K562 (cell line): ENCODE measurements around the gene FES. TPM values are rescaled to one million over a fixed set of nuclear protein-coding genes. Genes with fewer than 3 reads are reported as not detected.

Experiments used
- ILK ChIP-seq: fragments of 450-650 bp; IDR thresholded peaks from 2 replicates; pipeline ENCODE4 v1.6.1; 2016; ENCODE audit warnings: missing genetic modification characterization, low read depth, mild to moderate bottlenecking, missing compliant biosample characterization, moderate library complexity, borderline replicate concordance
- KDM2B ChIP-seq: fragments of 250-450 bp; sonication (Bioruptor Pico); IDR thresholded peaks from 2 replicates; pipeline ENCODE4 v1.8.0; 2021; ENCODE audit warnings: mild to moderate bottlenecking, moderate library complexity
- PHTF2 ChIP-seq: fragments of 250-450 bp; sonication (Bioruptor Pico); IDR thresholded peaks from 2 replicates; pipeline ENCODE4 v1.5.0; 2021; ENCODE audit warnings: mild to moderate bottlenecking
- RFX5 ChIP-seq: IDR thresholded peaks from 2 replicates; pipeline ENCODE4 v1.6.1; 2011; ENCODE audit warnings: low read depth, mild to moderate bottlenecking, improper control_type of control experiment, low read length
- SAP30 ChIP-seq: fragments of 200-600 bp; sonication (generic); IDR thresholded peaks from 2 replicates; pipeline ENCODE4 v1.6.1; 2012; ENCODE audit warnings: borderline replicate concordance, low read depth, mild to moderate bottlenecking, moderate library complexity, low read length, control low read depth, inconsistent platforms; ENCODE audit not compliant: insufficient read depth, poor library complexity, severe bottlenecking
- SNIP1 ChIP-seq: fragments of 450-650 bp; IDR thresholded peaks from 2 replicates; pipeline ENCODE4 v1.7.1; 2017; ENCODE audit warnings: low read depth, mild to moderate bottlenecking
- SNRNP70 ChIP-seq: fragments of 200-400 bp; formaldehyde crosslinking; optimal IDR thresholded peaks from 2 replicates; pipeline ENCODE3; 2017; ENCODE audit warnings: low read depth, low read length
- TAF7 ChIP-seq: fragments of 450-650 bp; IDR thresholded peaks from 2 replicates; pipeline ENCODE4 v1.6.1; 2016; ENCODE audit warnings: missing genetic modification characterization, missing compliant biosample characterization
- TCF7L2 ChIP-seq: fragments of 150-350 bp; IDR thresholded peaks from 2 replicates; pipeline ENCODE4 v1.6.1; 2016; ENCODE audit warnings: low read depth, mild to moderate bottlenecking, low read length, moderate library complexity
- ZFP36 ChIP-seq: fragments of 150-350 bp; IDR thresholded peaks from 2 replicates; pipeline ENCODE4 v1.6.1; 2018; ENCODE audit warnings: low read length, low read depth; ENCODE audit not compliant: partially characterized antibody
- ZNF282 ChIP-seq: sonication (generic); formaldehyde crosslinking; IDR thresholded peaks from 2 replicates; pipeline ENCODE4 v1.8.1; 2023; ENCODE audit warnings: missing genetic modification reagents
- ZNF77 ChIP-seq: fragments of 250-450 bp; sonication (Bioruptor Pico); IDR thresholded peaks from 2 replicates; pipeline ENCODE4 v1.5.0; 2020
- polyA plus RNA-seq, 8 experiments: library from polyadenylated mRNA; depleted of rRNA in 4 of 8; stranded (reverse) in 5 of 8; unstranded in 3 of 8; fragments of >200 nt; fragmentation: Nextera tagmentation in 2 of 8; fragmentation: Illumina TruSeq in 1 of 8; extraction: Ambion mirVana in 2 of 8; extraction: Trizol in 1 of 8; gene quantifications; 2 replicates each; pipeline versions ENCODE4 v1.2.1 to v1.2.3, GENCODE V29; 2011 to 2014; ENCODE audit warnings: inconsistent platforms in 1 of 8, missing spikeins in 1 of 8
- total RNA-seq, 7 experiments: library from RNA; depleted of rRNA in 6 of 7; stranded (reverse); fragments of >200 nt in 6 of 7; fragmentation: Illumina TruSeq in 2 of 7; extraction: Trizol in 2 of 7; gene quantifications; 2 replicates each; pipeline versions ENCODE4 v1.2.1 to v1.2.3, GENCODE V29; 2011 to 2021; ENCODE audit warnings: low replicate concordance in 1 of 7
- TF ChIP-seq, protein P1 (sequence below): fragments of 450-650 bp; formaldehyde crosslinking; IDR thresholded peaks from 2 replicates; pipeline ENCODE4 v1.4.0; 2022; ENCODE audit warnings: missing genetic modification characterization
- TF ChIP-seq, protein P2 (sequence below): fragments of 250-450 bp; sonication (Bioruptor Pico); IDR thresholded peaks from 2 replicates; pipeline ENCODE4 v1.4.0; 2020; ENCODE audit warnings: mild to moderate bottlenecking, moderate library complexity
- TF ChIP-seq, protein P3 (sequence below): fragments of 250-450 bp; sonication (Bioruptor Pico); IDR thresholded peaks from 2 replicates; pipeline ENCODE4 v1.8.0; 2021; ENCODE audit warnings: moderate library complexity, mild to moderate bottlenecking, inconsistent platforms
- TF ChIP-seq, protein P4 (sequence below): fragments of 450-650 bp; IDR thresholded peaks from 2 replicates; pipeline ENCODE4 v1.6.1; 2017; ENCODE audit warnings: mild to moderate bottlenecking, moderate library complexity
- TF ChIP-seq, protein P5 (sequence below), 3 experiments: fragments of 200-800 bp in 1 of 3; sonication (Bioruptor generic) in 1 of 3; sonication (generic) in 1 of 3; formaldehyde crosslinking in 1 of 3; IDR thresholded peaks; 2 replicates each; pipeline versions ENCODE4 v1.6.1 to v1.8.0; 2016 to 2022; ENCODE audit warnings: mild to moderate bottlenecking in 2 of 3, missing compliant biosample characterization in 2 of 3, missing genetic modification characterization in 2 of 3, missing genetic modification reagents in 1 of 3

Gene FES
- total and polyA plus RNA-seq, 9 of the 15 experiments (the other 6 are each of a cell fraction or from before 2014, with no cell fraction given): 0.38 to 2.6 (median 0.82) TPM

GRCh38 chr15:90902840-90903732 is 18.8 kb downstream of the FES start, which contains the start of gene MAN2A2 (continued):
- TF ChIP-seq SAP30 (no peak), PHTF2 (CRISPR knock-in tag) (no peak), ZNF77 (no peak), RFX5 (no peak), ZNF282 (CRISPR knock-in tag) (no peak), SNIP1 (no peak), SNRNP70 (no peak), ZFP36 (no peak), KDM2B (CRISPR knock-in tag) (no peak), ILK (tag) (no peak), TCF7L2 (no peak), TAF7 (tag) (no peak)
- TF ChIP-seq, protein P1, sequence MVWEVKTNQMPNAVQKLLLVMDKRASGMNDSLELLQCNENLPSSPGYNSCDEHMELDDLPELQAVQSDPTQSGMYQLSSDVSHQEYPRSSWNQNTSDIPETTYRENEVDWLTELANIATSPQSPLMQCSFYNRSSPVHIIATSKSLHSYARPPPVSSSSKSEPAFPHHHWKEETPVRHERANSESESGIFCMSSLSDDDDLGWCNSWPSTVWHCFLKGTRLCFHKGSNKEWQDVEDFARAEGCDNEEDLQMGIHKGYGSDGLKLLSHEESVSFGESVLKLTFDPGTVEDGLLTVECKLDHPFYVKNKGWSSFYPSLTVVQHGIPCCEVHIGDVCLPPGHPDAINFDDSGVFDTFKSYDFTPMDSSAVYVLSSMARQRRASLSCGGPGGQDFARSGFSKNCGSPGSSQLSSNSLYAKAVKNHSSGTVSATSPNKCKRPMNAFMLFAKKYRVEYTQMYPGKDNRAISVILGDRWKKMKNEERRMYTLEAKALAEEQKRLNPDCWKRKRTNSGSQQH (CRISPR knock-in tag): no peak
- TF ChIP-seq, protein P2, sequence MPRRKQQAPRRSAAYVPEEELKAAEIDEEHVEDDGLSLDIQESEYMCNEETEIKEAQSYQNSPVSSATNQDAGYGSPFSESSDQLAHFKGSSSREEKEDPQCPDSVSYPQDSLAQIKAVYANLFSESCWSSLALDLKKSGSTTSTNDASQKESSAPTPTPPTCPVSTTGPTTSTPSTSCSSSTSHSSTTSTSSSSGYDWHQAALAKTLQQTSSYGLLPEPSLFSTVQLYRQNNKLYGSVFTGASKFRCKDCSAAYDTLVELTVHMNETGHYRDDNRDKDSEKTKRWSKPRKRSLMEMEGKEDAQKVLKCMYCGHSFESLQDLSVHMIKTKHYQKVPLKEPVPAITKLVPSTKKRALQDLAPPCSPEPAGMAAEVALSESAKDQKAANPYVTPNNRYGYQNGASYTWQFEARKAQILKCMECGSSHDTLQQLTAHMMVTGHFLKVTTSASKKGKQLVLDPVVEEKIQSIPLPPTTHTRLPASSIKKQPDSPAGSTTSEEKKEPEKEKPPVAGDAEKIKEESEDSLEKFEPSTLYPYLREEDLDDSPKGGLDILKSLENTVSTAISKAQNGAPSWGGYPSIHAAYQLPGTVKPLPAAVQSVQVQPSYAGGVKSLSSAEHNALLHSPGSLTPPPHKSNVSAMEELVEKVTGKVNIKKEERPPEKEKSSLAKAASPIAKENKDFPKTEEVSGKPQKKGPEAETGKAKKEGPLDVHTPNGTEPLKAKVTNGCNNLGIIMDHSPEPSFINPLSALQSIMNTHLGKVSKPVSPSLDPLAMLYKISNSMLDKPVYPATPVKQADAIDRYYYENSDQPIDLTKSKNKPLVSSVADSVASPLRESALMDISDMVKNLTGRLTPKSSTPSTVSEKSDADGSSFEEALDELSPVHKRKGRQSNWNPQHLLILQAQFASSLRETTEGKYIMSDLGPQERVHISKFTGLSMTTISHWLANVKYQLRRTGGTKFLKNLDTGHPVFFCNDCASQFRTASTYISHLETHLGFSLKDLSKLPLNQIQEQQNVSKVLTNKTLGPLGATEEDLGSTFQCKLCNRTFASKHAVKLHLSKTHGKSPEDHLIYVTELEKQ (CRISPR knock-in tag): no peak
- TF ChIP-seq, protein P3, sequence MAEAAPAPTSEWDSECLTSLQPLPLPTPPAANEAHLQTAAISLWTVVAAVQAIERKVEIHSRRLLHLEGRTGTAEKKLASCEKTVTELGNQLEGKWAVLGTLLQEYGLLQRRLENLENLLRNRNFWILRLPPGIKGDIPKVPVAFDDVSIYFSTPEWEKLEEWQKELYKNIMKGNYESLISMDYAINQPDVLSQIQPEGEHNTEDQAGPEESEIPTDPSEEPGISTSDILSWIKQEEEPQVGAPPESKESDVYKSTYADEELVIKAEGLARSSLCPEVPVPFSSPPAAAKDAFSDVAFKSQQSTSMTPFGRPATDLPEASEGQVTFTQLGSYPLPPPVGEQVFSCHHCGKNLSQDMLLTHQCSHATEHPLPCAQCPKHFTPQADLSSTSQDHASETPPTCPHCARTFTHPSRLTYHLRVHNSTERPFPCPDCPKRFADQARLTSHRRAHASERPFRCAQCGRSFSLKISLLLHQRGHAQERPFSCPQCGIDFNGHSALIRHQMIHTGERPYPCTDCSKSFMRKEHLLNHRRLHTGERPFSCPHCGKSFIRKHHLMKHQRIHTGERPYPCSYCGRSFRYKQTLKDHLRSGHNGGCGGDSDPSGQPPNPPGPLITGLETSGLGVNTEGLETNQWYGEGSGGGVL: no peak
- TF ChIP-seq, protein P4, sequence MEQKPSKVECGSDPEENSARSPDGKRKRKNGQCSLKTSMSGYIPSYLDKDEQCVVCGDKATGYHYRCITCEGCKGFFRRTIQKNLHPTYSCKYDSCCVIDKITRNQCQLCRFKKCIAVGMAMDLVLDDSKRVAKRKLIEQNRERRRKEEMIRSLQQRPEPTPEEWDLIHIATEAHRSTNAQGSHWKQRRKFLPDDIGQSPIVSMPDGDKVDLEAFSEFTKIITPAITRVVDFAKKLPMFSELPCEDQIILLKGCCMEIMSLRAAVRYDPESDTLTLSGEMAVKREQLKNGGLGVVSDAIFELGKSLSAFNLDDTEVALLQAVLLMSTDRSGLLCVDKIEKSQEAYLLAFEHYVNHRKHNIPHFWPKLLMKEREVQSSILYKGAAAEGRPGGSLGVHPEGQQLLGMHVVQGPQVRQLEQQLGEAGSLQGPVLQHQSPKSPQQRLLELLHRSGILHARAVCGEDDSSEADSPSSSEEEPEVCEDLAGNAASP: no peak
- TF ChIP-seq, protein P5, sequence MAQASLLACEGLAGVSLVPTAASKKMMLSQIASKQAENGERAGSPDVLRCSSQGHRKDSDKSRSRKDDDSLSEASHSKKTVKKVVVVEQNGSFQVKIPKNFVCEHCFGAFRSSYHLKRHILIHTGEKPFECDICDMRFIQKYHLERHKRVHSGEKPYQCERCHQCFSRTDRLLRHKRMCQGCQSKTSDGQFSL (CRISPR knock-in tag; IDR thresholded peaks at IDR 0.05): no peak
- TF ChIP-seq, protein P5 (tag; IDR thresholded peaks at IDR 0.05): no peak
